ENCODE results near the gene MTMR12. TPM values are rescaled to one million over a fixed set of nuclear protein-coding genes. Genes with fewer than 3 reads are reported as not detected.

MTMR12 gene
- total and polyA plus RNA-seq, 2 of the 8 experiments (the other 6 are each of a cell fraction or from before 2014, with no cell fraction given) = 19.1 to 59.3 TPM

- no peak overlapping the region for H3K27ac ChIP-seq (ENCODE audit: low read depth, low read length)
- H2AK5ac ChIP-seq (ENCODE audit: low read depth, low read length) = no peak overlapping the region
- no peak overlapping the region for H3K4ac ChIP-seq (replicated peaks; ENCODE audit: insufficient read length, low read depth, low read length)
- H3K79me1 ChIP-seq (ENCODE audit: low read depth, low read length) = no peaks in the 10 kb centered on the region
- no peaks in the 10 kb centered on the region for H3K23me2 ChIP-seq (ENCODE audit: low read depth, low read length)
- no peak overlapping the region for H2BK12ac ChIP-seq (ENCODE audit: low read depth, low read length)
- no peak overlapping the region for H3K14ac ChIP-seq (ENCODE audit: insufficient read length)
- H3K18ac ChIP-seq (ENCODE audit: extremely low read depth, low read length) = no peak overlapping the region
- no peak overlapping the region for H4K5ac ChIP-seq (ENCODE audit: insufficient read length, low read depth, low read length)
- DNase-seq (ENCODE audit: low read depth in 1 of 2, low spot score in 2 of 2) (no peak), FAIRE-seq (no peak)
- H3K36me3 ChIP-seq (ENCODE audit: control insufficient read depth in 2 of 4, insufficient read depth in 4 of 4, low read length in 3 of 4) = peaks cover 19 to 81% (median 47%) of the 10 kb centered on the region in 4 experiments
- peaks cover 4 to 13% (median 9%) of the 10 kb centered on the region in 4 experiments; a peak in 6 of 7 replicates for H3K4me1 ChIP-seq (replicated peaks in 1 of 4; ENCODE audit: control insufficient read depth in 3 of 4, insufficient read depth in 4 of 4, low read length in 3 of 4)
- H2BK20ac ChIP-seq (ENCODE audit: low read length) = no peak overlapping the region
- no peak overlapping the region for H2BK15ac ChIP-seq (ENCODE audit: low read length)
- H3K27me3 ChIP-seq (replicated peaks in 1 of 4; ENCODE audit: control insufficient read depth in 3 of 4, extremely low read depth in 1 of 4, insufficient read depth in 3 of 4, low read length in 3 of 4) = no peaks in the 10 kb centered on the region
- CTCF ChIA-PET (ENCODE audit: partially characterized antibody) = interaction anchor here (0.6 to 1.4 kb wide), 6 partner anchors 11 to 61 kb away, joined by 3 to 8 read pairs (median 5); no protein-coding TSS in a partner anchor
- no peak overlapping the region for H2BK120ac ChIP-seq (replicated peaks; ENCODE audit: low read depth, low read length)
- H4K8ac ChIP-seq (ENCODE audit: extremely low read depth, insufficient read depth, low read length) = no peak overlapping the region
- no peaks in the 10 kb centered on the region for H4K20me1 ChIP-seq (replicated peaks in 1 of 2; ENCODE audit: control insufficient read depth in 1 of 2, insufficient read depth in 2 of 2, low read length in 2 of 2)
- H3K23ac ChIP-seq (ENCODE audit: insufficient read length) = no peak overlapping the region
- H4K91ac ChIP-seq (replicated peaks; ENCODE audit: insufficient read length, low read length) = no peak overlapping the region
- WGBS, 2 experiments (ENCODE audit: extremely low coverage in 1 of 2, insufficient coverage in 1 of 2, insufficient read length in 1 of 2, insufficient replicate concordance in 2 of 2, low coverage in 1 of 2, low lambda C conversion rate in 2 of 2, missing lambda C conversion rate in 1 of 2) = 89% methylated on average over 4 of the region's 4 CpGs; no CpG with 5 or more reads in 1 of the 2 experiments
- no peak overlapping the region for H2AFZ ChIP-seq (ENCODE audit: low read length)
- H3K79me2 ChIP-seq (ENCODE audit: control insufficient read depth in 1 of 2, insufficient read depth in 2 of 2, low read length in 2 of 2) = peaks cover 0 to 13% of the 10 kb centered on the region in 2 experiments; a peak in 1 of 4 replicates
- POLR2A ChIA-PET (ENCODE audit: partially characterized antibody) = interaction anchor here (0.8 kb wide), 1 partner anchor 59 kb away, joined by 3 read pairs; no protein-coding TSS in a partner anchor
- no peak overlapping the region for H2BK5ac ChIP-seq (ENCODE audit: low read depth, low read length)
- H3K9me3 ChIP-seq (ENCODE audit: insufficient read depth in 2 of 2, low read depth in 1 of 2, low read length in 1 of 2) = no peaks in the 10 kb centered on the region
- no peak overlapping the region for H3K9ac ChIP-seq (replicated peaks in 1 of 4; ENCODE audit: extremely low read depth in 1 of 4, low read depth in 3 of 4, low read length in 3 of 4)
- H3K4me2 ChIP-seq (ENCODE audit: insufficient read depth in 1 of 2, low read depth in 2 of 2, low read length in 2 of 2) = no peak overlapping the region
- H3K4me3 ChIP-seq (ENCODE audit: extremely low read depth in 1 of 4, insufficient read depth in 2 of 4, low read depth in 3 of 4, low read length in 4 of 4) = no peak overlapping the region
- no peak overlapping the region for H3K56ac ChIP-seq (replicated peaks; ENCODE audit: insufficient read length, low read depth, low read length)
- TF ChIP-seq RBBP5 (IDR thresholded peaks at IDR 0.05; ENCODE audit: borderline replicate concordance, low read depth, low read length) = no peak
- no peak for TF ChIP-seq CHD2 (IDR thresholded peaks at IDR 0.05; ENCODE audit: low read length)
- no peak for TF ChIP-seq SIRT6 (IDR thresholded peaks at IDR 0.05; ENCODE audit: low read length)
- TF ChIP-seq FOSL1 (IDR thresholded peaks at IDR 0.05; ENCODE audit: insufficient read depth, low read depth, low read length) = no peak
- TF ChIP-seq CTCF (IDR thresholded peaks at IDR 0.05; ENCODE audit: control extremely low read depth in 1 of 3, insufficient read depth in 1 of 3, low read depth in 1 of 3, low read length in 3 of 3) = no peak
- TF ChIP-seq CBX8 (IDR thresholded peaks at IDR 0.05; ENCODE audit: borderline replicate concordance, low read depth, low read length) = no peak
- TF ChIP-seq E2F6 (IDR thresholded peaks at IDR 0.05) = no peak
- TF ChIP-seq SUZ12 (IDR thresholded peaks at IDR 0.05; ENCODE audit: low read length) = no peak
- no peak for TF ChIP-seq BRCA1 (IDR thresholded peaks at IDR 0.05; ENCODE audit: low read depth, low read length)
- no peak for TF ChIP-seq SP4 (IDR thresholded peaks at IDR 0.05; ENCODE audit: low read length)
- no peak for TF ChIP-seq TAF1 (IDR thresholded peaks at IDR 0.05; ENCODE audit: low read depth, low read length)
Observed at GRCh38 chr5:32270178-32270577, 42.6 kb downstream of the MTMR12 start.

Measured in H1 (cell line).